ENCODE data around the gene DDX27. TPM values are rescaled to one million over a fixed set of nuclear protein-coding genes. Genes with fewer than 3 reads are reported as not detected.

DDX27 gene
- total RNA-seq, 1 experiment from 2014 or later, result 80.8 TPM

- H3F3A ChIP-seq (ENCODE audit: low read length, unreplicated experiment), result no peaks in the 10 kb centered on the region
- no peaks in the 10 kb centered on the region for H3K9me2 ChIP-seq (replicated peaks; ENCODE audit: low read length)
- H3K9ac ChIP-seq (ENCODE audit: low read length), result peak overlapping the region; percentile 83
- H3K9me3 ChIP-seq (ENCODE audit: low read length), result no peaks in the 10 kb centered on the region
- ChIA-PET POLR2A (ENCODE audit: unreplicated experiment) (no interaction called here), CTCF (no interaction called here)
- intact Hi-C loops (cut with micrococcal nuclease), result no loop called here
- peaks cover 37% of the 10 kb centered on the region for H3K36me3 ChIP-seq (ENCODE audit: low read depth, low read length)
- no peak for TF ChIP-seq CTCF (conservative IDR thresholded peaks at IDR 0.05; ENCODE audit: low read depth, low read length)
- TF ChIP-seq EZH2phosphoT487 (IDR thresholded peaks at IDR 0.05; ENCODE audit: borderline replicate concordance, low read length), result no peak
- no peak for TF ChIP-seq EZH2 (IDR thresholded peaks at IDR 0.05; ENCODE audit: low read length, unreplicated experiment)
- peak overlapping the region; percentile 82 for H3K4me3 ChIP-seq (ENCODE audit: low read length)
- peaks cover 15% of the 10 kb centered on the region for H3K4me1 ChIP-seq (ENCODE audit: insufficient read depth, low read length)
- no peaks in the 10 kb centered on the region for H3K27me3 ChIP-seq (ENCODE audit: low read length)
- peaks cover 29% of the 10 kb centered on the region for H3K79me2 ChIP-seq (ENCODE audit: low read length)
- peak; percentile 20 for DNase-seq
- peaks cover 5% of the 10 kb centered on the region for H4K20me1 ChIP-seq (ENCODE audit: low read length)
- BruUV-seq (replicated peaks), result no TSS peak
- peak; percentile 5 for ATAC-seq
- peak overlapping the region; percentile 45 for H3K27ac ChIP-seq (ENCODE audit: low read length)
- peak overlapping the region; percentile 79 for H2AFZ ChIP-seq (ENCODE audit: low read length)
- H3K4me2 ChIP-seq (ENCODE audit: low read length), result peak overlapping the region; percentile 88
Measured at GRCh38 chr20:49219924-49220831, 962 bp downstream of the DDX27 start.

- Histone ChIP-seq H2AFZ (ENCODE audit: low read length) (no peak overlapping the region), H3K4me2 (ENCODE audit: low read length) (no peak overlapping the region), H4K20me1 (ENCODE audit: low read length) (no peaks in the 10 kb centered on the region), H3F3A (ENCODE audit: low read length, unreplicated experiment) (no peaks in the 10 kb centered on the region), H3K36me3 (ENCODE audit: low read depth, low read length) (peaks cover 75% of the 10 kb centered on the region), H3K9me3 (ENCODE audit: low read length) (no peaks in the 10 kb centered on the region), H3K9ac (ENCODE audit: low read length) (no peak overlapping the region), H3K4me1 (ENCODE audit: insufficient read depth, low read length) (no peaks in the 10 kb centered on the region), H3K27ac (ENCODE audit: low read length) (no peak overlapping the region), H3K4me3 (ENCODE audit: low read length) (no peak overlapping the region), H3K79me2 (ENCODE audit: low read length) (peaks cover 12% of the 10 kb centered on the region), H3K9me2 (replicated peaks; ENCODE audit: low read length) (no peaks in the 10 kb centered on the region), H3K27me3 (ENCODE audit: low read length) (no peaks in the 10 kb centered on the region)
- ChIA-PET CTCF (no interaction called here), POLR2A (ENCODE audit: unreplicated experiment) (no interaction called here)
- DNase-seq (no peak), ATAC-seq (no peak)
- no TSS peak for BruUV-seq (replicated peaks)
- intact Hi-C loops (cut with micrococcal nuclease), result no loop called here
- TF ChIP-seq EZH2phosphoT487 (IDR thresholded peaks at IDR 0.05; ENCODE audit: borderline replicate concordance, low read length), result no peak
- peak; percentile 30 for TF ChIP-seq CTCF (conservative IDR thresholded peaks at IDR 0.05; ENCODE audit: low read depth, low read length)
- TF ChIP-seq EZH2 (IDR thresholded peaks at IDR 0.05; ENCODE audit: low read length, unreplicated experiment), result no peak
Measured at GRCh38 chr20:49225896-49226295, 6.7 kb downstream of the DDX27 start.

- Histone ChIP-seq H3K9me2 (replicated peaks; ENCODE audit: low read length) (no peaks in the 10 kb centered on the region), H3K27me3 (ENCODE audit: low read length) (no peaks in the 10 kb centered on the region), H3K79me2 (ENCODE audit: low read length) (no peaks in the 10 kb centered on the region), H3K9me3 (ENCODE audit: low read length) (no peaks in the 10 kb centered on the region), H4K20me1 (ENCODE audit: low read length) (no peaks in the 10 kb centered on the region), H2AFZ (ENCODE audit: low read length) (no peak overlapping the region), H3K4me2 (ENCODE audit: low read length) (no peak overlapping the region), H3F3A (ENCODE audit: low read length, unreplicated experiment) (no peaks in the 10 kb centered on the region), H3K9ac (ENCODE audit: low read length) (no peak overlapping the region), H3K4me1 (ENCODE audit: insufficient read depth, low read length) (no peaks in the 10 kb centered on the region), H3K27ac (ENCODE audit: low read length) (no peak overlapping the region), H3K4me3 (ENCODE audit: low read length) (no peak overlapping the region), H3K36me3 (ENCODE audit: low read depth, low read length) (peaks cover 74% of the 10 kb centered on the region)
- ATAC-seq (no peak), DNase-seq (no peak)
- TF ChIP-seq EZH2 (IDR thresholded peaks at IDR 0.05; ENCODE audit: low read length, unreplicated experiment) (no peak), EZH2phosphoT487 (IDR thresholded peaks at IDR 0.05; ENCODE audit: borderline replicate concordance, low read length) (no peak), CTCF (conservative IDR thresholded peaks at IDR 0.05; ENCODE audit: low read depth, low read length) (no peak)
- ChIA-PET POLR2A (ENCODE audit: unreplicated experiment) (no interaction called here), CTCF (no interaction called here)
- intact Hi-C loops (cut with micrococcal nuclease), result no loop called here
- no TSS peak for BruUV-seq (replicated peaks)
Measured at GRCh38 chr20:49228676-49229075, 9.5 kb downstream of the DDX27 start.
